HG02759 (cell line): ENCODE results near the gene RNF152.

Experiments used
- ATAC-seq: cut with Tn5 transposase; IDR thresholded peaks from one replicate; pipeline ENCODE4 v1.9.1; 2021; ENCODE audit warnings: mild to moderate bottlenecking, moderate library complexity; ENCODE audit not compliant: unreplicated experiment

The RNF152 gene

GRCh38 chr18:61892683-61893308, at the start of gene RNF152:
TSS of gene RNF152 (minus strand) at chr18:61893007. CDS start at chr18:61816463, 76,544 bp downstream.
- ATAC-seq: no peak

GRCh38 chr18:61941948-61942471, 49.2 kb upstream of the RNF152 start:
- no peak for ATAC-seq

- peak; percentile 85 for ATAC-seq
Observed at GRCh38 chr18:61939046-61939674, 46.4 kb upstream of the RNF152 start.

GRCh38 chr18:61935362-61935761, 42.6 kb upstream of the RNF152 start:
- ATAC-seq: no peak

- no peak for ATAC-seq
Observed at GRCh38 chr18:61931654-61932379, 39.0 kb upstream of the RNF152 start.

- no peak for ATAC-seq
Observed at GRCh38 chr18:61929881-61930640, 37.3 kb upstream of the RNF152 start.

- no peak for ATAC-seq
Observed at GRCh38 chr18:61926532-61926931, 33.7 kb upstream of the RNF152 start.

GRCh38 chr18:61924550-61924949, 31.7 kb upstream of the RNF152 start:
- ATAC-seq: no peak

- no peak for ATAC-seq
Observed at GRCh38 chr18:61922435-61922834, 29.6 kb upstream of the RNF152 start.

GRCh38 chr18:61921621-61922235, 28.9 kb upstream of the RNF152 start:
- ATAC-seq: no peak

GRCh38 chr18:61917818-61918217, 25.0 kb upstream of the RNF152 start:
- no peak for ATAC-seq

GRCh38 chr18:61912476-61912875, 19.7 kb upstream of the RNF152 start:
- no peak for ATAC-seq

- no peak for ATAC-seq
Observed at GRCh38 chr18:61910101-61910500, 17.3 kb upstream of the RNF152 start.

GRCh38 chr18:61908661-61909060, 15.9 kb upstream of the RNF152 start:
- no peak for ATAC-seq

- peak; percentile 96 for ATAC-seq
Observed at GRCh38 chr18:61901323-61901986, 8.6 kb upstream of the RNF152 start.

- ATAC-seq: no peak
Observed at GRCh38 chr18:61900504-61901281, 7.9 kb upstream of the RNF152 start.

GRCh38 chr18:61898640-61899101, 5.9 kb upstream of the RNF152 start:
- no peak for ATAC-seq

GRCh38 chr18:61896757-61897156, 4.0 kb upstream of the RNF152 start:
- no peak for ATAC-seq

- no peak for ATAC-seq
Observed at GRCh38 chr18:61896118-61896517, 3.3 kb upstream of the RNF152 start.
